GM23338 (cell line): Measurements from ENCODE around the gene THRA.

ENCODE experiments used
- CREB1 ChIP-seq: fragments of 250-450 bp; sonication (Bioruptor Pico); IDR thresholded peaks from 2 replicates; pipeline ENCODE4 v1.5.0; 2020; ENCODE audit warnings: low read depth, mild to moderate bottlenecking, moderate library complexity
- CTCF ChIP-seq, 2 experiments: fragments of 200-600 bp in 1 of 2; sonication (generic) in 1 of 2; conservative IDR thresholded peaks; 2 replicates each; pipeline versions ENCODE4 v1.5.1 to v1.6.1; 2016 to 2017; ENCODE audit warnings: antibody characterized with exemption in 2 of 2, low read depth in 2 of 2, mild to moderate bottlenecking in 2 of 2, moderate library complexity in 1 of 2
- JUNB ChIP-seq: IDR thresholded peaks from one replicate; pipeline ENCODE4 v1.6.1; 2016; ENCODE audit warnings: antibody characterized with exemption; ENCODE audit not compliant: unreplicated experiment

DNA sequence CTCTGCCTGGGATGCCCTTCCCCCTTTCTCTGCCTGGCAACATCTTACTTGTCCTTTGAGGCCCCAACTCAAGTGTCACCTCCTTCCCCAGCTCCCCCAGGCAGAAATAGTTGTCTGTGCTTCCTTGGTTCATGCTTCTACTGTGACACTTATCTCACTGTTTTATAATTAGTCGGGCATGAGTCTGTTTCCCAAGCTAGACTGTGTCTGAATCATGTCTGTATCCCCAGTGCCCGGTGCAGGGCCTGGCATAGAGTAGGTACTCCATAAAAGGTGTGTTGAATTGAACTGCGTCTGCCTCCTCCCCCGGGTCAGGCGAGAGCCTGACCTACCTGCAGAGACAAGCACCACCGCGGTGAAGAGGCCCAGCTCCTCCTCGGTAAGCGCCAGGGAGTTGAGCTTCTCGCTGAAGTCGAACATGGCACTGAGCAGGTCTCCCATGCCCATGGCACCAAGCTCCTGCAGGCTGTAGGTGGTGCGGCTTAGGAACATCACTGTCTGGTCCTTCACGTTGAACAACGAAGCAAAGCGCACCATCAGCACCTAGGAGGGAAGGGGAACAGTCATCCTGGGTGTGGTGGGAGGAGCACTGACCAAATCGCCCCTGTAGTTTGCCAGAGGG is 30.9 kb downstream of the THRA start:
- TF ChIP-seq CTCF (conservative IDR thresholded peaks at IDR 0.05; ENCODE audit: low read depth in 2 of 2) (no peak), JUNB (no peak), CREB1 (CRISPR knock-in tag) (no peak)
